GM12892 (cell line): ENCODE results near the gene CHST9.

Experiments used
- POLR2A ChIP-seq: IDR thresholded peaks from 2 replicates; pipeline ENCODE4 v1.6.1; 2011; ENCODE audit warnings: low read depth, low read length, control low read depth
- POLR2AphosphoS5 ChIP-seq: IDR thresholded peaks from 2 replicates; pipeline ENCODE4 v1.6.1; 2011; ENCODE audit warnings: low read depth, low read length, control low read depth
- TAF1 ChIP-seq: IDR thresholded peaks from 2 replicates; pipeline ENCODE4 v1.6.1; 2011; ENCODE audit warnings: low read depth, mild to moderate bottlenecking, control low read depth, low read length, borderline replicate concordance

- TF ChIP-seq POLR2A (no peak), POLR2AphosphoS5 (no peak), TAF1 (no peak)
These were observed 66.1 kb downstream of the CHST9 start for GRCh38 chr18:27118973-27119372.
